ENCODE results near the gene TPRX1. TPM values are rescaled to one million over a fixed set of nuclear protein-coding genes. Genes with fewer than 3 reads are reported as not detected.

Gene TPRX1
- total and polyA plus RNA-seq, 2 of the 4 experiments (the other 2 are of a cell fraction) = not detected

DNA sequence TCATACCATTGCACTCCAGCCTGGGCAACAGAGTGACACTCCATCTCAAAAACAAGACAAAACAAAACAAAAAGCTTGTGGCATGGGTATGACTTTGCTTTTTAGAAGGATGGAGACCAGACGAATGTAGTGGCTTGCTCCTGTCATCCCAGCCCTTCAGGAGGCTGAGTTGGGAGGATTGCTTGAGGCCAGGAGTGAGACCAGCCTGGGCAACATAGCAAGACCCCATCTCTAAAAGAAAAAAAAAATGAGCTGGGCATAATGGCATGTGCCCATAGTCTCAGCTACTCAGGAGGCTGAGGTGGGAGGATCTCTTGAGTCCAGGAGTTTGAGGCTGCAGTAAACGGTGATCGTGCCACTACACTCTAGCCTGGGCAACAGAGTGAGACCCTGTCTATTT is 42.2 kb downstream of the TPRX1 start:
- Histone ChIP-seq H4K8ac (ENCODE audit: low read depth in 2 of 2, low read length in 2 of 2) (no peak overlapping the region), H4K91ac (ENCODE audit: insufficient read depth, low read depth, low read length) (no peak overlapping the region), H2BK20ac (ENCODE audit: low read depth, low read length) (no peak overlapping the region), H3K18ac (ENCODE audit: low read depth, low read length) (no peak overlapping the region), H3K9me3 (ENCODE audit: control insufficient read depth, insufficient read depth, low read length) (no peaks in the 10 kb centered on the region), H2BK15ac (ENCODE audit: low read depth, low read length) (no peak overlapping the region), H3K23ac (ENCODE audit: low read depth, low read length) (no peak overlapping the region), H3K4me2 (ENCODE audit: low read depth, low read length) (no peak overlapping the region), H3K56ac (ENCODE audit: extremely low read depth, insufficient read depth, low read length) (no peak overlapping the region), H2AK9ac (replicated peaks; ENCODE audit: low read depth, low read length, poor library complexity) (no peak overlapping the region), H3K9me1 (ENCODE audit: insufficient read depth, low read length) (no peaks in the 10 kb centered on the region), H2AK5ac (ENCODE audit: low read depth, low read length) (no peak overlapping the region), H3K36me3 (ENCODE audit: control insufficient read depth, insufficient read depth, low read length) (peaks cover 23% of the 10 kb centered on the region), H4K20me1 (ENCODE audit: insufficient read depth, low read length) (no peaks in the 10 kb centered on the region), H3K9ac (ENCODE audit: low read depth, low read length) (no peak overlapping the region), H2BK5ac (ENCODE audit: low read depth, low read length, poor library complexity, severe bottlenecking) (no peak overlapping the region), H3K27me3 (ENCODE audit: control insufficient read depth, insufficient read depth, low read length) (no peaks in the 10 kb centered on the region; the same call in 1 of the 2 replicates), H3K27ac (ENCODE audit: insufficient read depth, low read length) (no peak overlapping the region), H3K4me3 (ENCODE audit: insufficient read depth, low read depth, low read length) (no peak overlapping the region), H2BK120ac (ENCODE audit: low read depth, low read length) (no peak overlapping the region), H2AFZ (replicated peaks; ENCODE audit: low read length, poor library complexity) (no peak overlapping the region), H3K4ac (ENCODE audit: low read depth, low read length) (no peak overlapping the region), H4K5ac (ENCODE audit: low read depth, low read length) (no peak overlapping the region), H3K79me1 (ENCODE audit: low read depth in 1 of 2, low read length in 2 of 2) (no peaks in the 10 kb centered on the region; a peak in 1 of 4 replicates), H3K4me1 (ENCODE audit: control insufficient read depth, insufficient read depth, low read length) (no peaks in the 10 kb centered on the region), H3K14ac (replicated peaks; ENCODE audit: low read depth, low read length) (no peak overlapping the region)
- BruUV-seq (replicated peaks) = no TSS peak
- in situ Hi-C loops (cut with MboI; ENCODE audit: low sequenced_read_pairs) (no loop called here), dilution Hi-C loops (cut with HindIII; ENCODE audit: low sequenced_read_pairs, unreplicated experiment) (no loop called here), intact Hi-C loops (cut with micrococcal nuclease) (no loop called here)
- no peak for DNase-seq
- ATAC-seq (ENCODE audit: low read depth) = no peak
- WGBS, 2 experiments (ENCODE audit: extremely low coverage in 2 of 2, insufficient read length in 1 of 2) = no CpG with 5 or more reads among the region's 3 CpGs
- CTCF ChIA-PET = no interaction called here
- POLR2A ChIA-PET (ENCODE audit: unreplicated experiment) = no interaction called here
- TF ChIP-seq, protein P1, sequence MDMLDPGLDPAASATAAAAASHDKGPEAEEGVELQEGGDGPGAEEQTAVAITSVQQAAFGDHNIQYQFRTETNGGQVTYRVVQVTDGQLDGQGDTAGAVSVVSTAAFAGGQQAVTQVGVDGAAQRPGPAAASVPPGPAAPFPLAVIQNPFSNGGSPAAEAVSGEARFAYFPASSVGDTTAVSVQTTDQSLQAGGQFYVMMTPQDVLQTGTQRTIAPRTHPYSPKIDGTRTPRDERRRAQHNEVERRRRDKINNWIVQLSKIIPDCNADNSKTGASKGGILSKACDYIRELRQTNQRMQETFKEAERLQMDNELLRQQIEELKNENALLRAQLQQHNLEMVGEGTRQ (IDR thresholded peaks at IDR 0.05; ENCODE audit: low read depth, low read length) = no peak
- TF ChIP-seq POLR2A (IDR thresholded peaks at IDR 0.05; ENCODE audit: low read depth, low read length) = no peak
- TF ChIP-seq MAFK (IDR thresholded peaks at IDR 0.05; ENCODE audit: low read depth, low read length) = no peak
- TF ChIP-seq, protein P2, sequence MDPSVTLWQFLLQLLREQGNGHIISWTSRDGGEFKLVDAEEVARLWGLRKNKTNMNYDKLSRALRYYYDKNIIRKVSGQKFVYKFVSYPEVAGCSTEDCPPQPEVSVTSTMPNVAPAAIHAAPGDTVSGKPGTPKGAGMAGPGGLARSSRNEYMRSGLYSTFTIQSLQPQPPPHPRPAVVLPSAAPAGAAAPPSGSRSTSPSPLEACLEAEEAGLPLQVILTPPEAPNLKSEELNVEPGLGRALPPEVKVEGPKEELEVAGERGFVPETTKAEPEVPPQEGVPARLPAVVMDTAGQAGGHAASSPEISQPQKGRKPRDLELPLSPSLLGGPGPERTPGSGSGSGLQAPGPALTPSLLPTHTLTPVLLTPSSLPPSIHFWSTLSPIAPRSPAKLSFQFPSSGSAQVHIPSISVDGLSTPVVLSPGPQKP (IDR thresholded peaks at IDR 0.05; ENCODE audit: borderline replicate concordance, low read depth, low read length) = no peak
- no peak for TF ChIP-seq CEBPB (IDR thresholded peaks at IDR 0.05; ENCODE audit: low read depth, low read length)

Measured in IMR-90 (cell line).